Left cardiac atrium (tissue), 4 donors: ENCODE results near the gene COL21A1. TPM values are rescaled to one million over a fixed set of nuclear protein-coding genes. Genes with fewer than 3 reads are reported as not detected.

Source experiments
- ATAC-seq, 2 donors: fragments of 200-7000 bp; cut with Tn5 transposase; one replicate each; pipeline ENCODE4 v1.9.1; 2020; ENCODE audit warnings: mild to moderate bottlenecking in 2 of 2, moderate library complexity in 2 of 2
- DNase-seq: peaks from one replicate; pipeline ENCODE4 v3.0.0-alpha.2; 2020
- intact Hi-C, 2 donors: fragments of 100-400 bp; cut with DNase I; formaldehyde crosslinking; loops; one replicate each; pipeline versions ENCODE4 v1.14.1 to v1.15.1; 2022 to 2023
- total RNA-seq, 2 donors: library from RNA; stranded (reverse); fragmentation: NEBNext Ultra II Directional; extraction: Animal tissue kit (Norgen Biotek cat#: 25700); gene quantifications; one replicate each; pipeline ENCODE4 v1.2.1, GENCODE V29; 2021
- donor health status: DM: no; HTN: yes; CAD: no.
- donor health status: DM: no; HTN: yes; CAD: no; lungs with severe emphysema.
- donor health status: DM: yes; HTN: yes; CAD: no.
- donor health status: Dilated cardiomyopathy.

COL21A1 gene
- total RNA-seq, 2 donors from 2014 or later, result 9.2 to 12.5 TPM

DNA sequence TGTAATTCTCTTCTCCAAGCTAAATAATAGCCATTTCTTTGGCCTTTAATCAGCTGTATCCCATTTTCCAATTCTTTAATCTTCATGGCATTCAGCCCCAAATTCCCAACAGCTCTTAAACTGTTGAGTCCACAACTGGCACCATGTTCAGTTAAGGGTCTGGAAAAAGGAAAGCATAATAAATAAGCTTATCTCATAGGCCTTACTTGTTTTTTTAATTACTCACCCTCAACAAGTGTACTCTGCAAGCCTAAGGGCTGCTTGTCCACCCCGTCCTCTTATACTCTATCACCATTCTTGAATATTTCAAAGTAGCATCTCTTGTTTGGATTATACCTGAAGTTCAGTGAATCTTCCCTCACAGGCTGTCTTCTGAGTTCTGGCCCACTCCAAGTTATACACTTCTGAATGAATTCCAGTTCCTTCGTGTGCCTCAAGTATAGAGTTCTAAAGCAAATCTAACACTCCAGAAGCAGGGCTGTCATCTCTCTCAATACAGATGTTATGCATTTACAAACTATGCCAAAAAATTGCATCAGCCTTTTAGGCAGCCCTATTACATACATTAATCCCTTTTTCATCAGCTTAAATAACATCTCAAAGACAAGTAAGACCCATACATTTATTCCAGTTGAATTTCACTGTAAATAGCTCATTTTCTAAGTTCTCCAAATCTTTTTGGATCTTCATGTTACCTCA, 98.7 kb downstream of the COL21A1 start:
- intact Hi-C loops, result no loop called here
- peak in 1 of 2 donors; percentile 34 for ATAC-seq
- no peak for DNase-seq

DNA sequence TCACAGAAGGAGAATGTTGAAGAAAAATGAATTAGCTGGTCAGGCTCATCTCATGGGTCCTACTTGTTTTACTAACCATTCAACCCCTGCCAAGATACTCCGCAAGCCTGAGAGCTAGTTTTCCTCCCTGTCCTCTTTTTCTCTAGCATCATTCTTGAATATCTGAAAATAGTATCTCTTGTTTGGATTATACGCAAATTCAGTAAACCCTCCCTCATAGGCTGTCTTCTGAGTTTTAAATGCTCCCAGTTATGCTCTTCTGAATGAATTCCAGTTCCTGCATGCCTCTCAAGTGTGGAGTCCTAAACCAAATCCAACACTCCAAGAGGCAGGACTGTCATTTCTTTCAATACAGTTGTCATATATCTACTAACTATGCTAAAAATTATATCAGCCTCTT, 99.6 kb downstream of the COL21A1 start:
- intact Hi-C loops, result no loop called here
- no peak for ATAC-seq

DNA sequence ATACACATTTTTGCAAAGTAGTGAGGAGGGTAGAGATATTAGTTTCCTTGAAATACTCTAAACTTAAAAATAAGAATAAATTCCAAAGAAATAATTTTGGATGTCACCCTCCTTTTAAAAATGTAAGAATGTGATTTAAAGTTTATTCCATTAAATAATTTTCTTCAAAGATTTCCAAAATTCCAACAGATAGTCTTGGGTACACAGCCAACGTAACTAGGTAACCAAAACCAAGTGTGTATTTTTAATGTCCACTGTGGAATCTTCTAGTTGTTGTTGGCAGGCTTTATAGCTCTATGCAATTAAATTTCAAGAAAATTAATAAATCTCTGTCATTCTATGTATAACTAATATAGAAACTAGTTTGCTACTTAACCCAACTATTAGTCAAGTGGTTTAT, 101.3 kb downstream of the COL21A1 start:
- ATAC-seq, result no peak
- intact Hi-C loops, result no loop called here
- DNase-seq, result no peak

More for the DNA sequence above, 99.6 kb downstream of the COL21A1 start:
- no peak for DNase-seq

- ATAC-seq, result no peak
- intact Hi-C loops, result no loop called here
- no peak for DNase-seq
Measured at GRCh38 chr6:56145616-56146015, 101.8 kb downstream of the COL21A1 start.

DNA sequence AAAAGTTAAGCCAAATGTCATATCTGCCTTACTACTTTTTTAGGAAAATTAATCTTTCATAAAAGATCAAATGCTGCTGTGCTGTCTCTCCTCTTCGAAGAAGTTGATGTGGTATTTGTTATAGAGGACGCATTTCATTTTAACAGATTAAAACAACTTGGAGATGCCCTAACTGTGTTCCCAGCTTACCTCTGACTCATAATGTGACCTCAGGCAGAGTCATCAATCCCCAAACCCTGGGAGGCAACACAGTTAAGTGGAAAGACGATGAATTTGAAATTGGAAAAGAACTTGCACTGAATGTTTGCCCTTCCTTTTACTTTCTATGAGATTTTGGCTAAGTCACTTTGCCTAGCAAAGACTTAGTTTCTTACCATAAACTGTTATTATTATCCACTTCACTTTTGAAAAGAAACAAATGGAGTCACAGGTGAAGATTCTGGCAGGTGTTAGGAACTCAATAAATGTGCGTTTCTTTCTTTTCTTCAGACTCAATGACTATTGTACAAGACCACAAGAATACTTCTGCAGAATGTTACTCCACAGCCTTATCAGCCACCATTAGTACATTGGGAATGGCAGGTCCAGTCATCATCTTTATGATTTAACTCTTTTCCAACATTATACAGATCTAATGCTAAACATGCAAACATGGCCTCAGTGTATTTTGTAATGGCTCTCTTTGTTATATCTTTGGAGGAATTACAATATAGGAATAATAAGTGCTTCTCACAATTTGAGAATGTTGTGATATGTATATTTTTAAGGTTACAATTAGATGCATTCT, 102.6 kb downstream of the COL21A1 start:
- no peak for DNase-seq
- peak in 1 of 2 donors; percentile 27 for ATAC-seq
- intact Hi-C loops, result no loop called here

DNA sequence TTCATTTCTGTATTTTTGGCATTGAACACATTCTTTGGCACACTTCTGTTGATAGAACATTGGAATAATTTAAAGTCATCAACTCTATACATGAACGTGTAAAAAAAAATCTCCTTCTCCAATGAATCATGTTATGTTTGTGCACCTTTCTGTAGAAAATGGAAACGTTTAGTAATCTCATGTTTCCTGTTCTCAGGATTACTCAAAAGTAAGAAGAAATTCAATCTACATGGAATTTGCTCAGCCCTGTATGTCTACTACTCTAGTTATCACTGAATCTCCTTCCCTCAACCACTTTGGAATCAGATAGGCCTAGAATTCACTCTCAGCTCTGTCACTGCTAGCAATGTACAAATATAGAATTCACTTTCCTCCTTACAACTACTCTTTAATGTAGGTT, 103.6 kb downstream of the COL21A1 start:
- DNase-seq (no peak), ATAC-seq (no peak)
- intact Hi-C loops, result no loop called here

GRCh38 chr6:56140090-56140489, 107.3 kb downstream of the COL21A1 start:
- ATAC-seq (no peak), DNase-seq (no peak)
- intact Hi-C loops, result no loop called here

DNA sequence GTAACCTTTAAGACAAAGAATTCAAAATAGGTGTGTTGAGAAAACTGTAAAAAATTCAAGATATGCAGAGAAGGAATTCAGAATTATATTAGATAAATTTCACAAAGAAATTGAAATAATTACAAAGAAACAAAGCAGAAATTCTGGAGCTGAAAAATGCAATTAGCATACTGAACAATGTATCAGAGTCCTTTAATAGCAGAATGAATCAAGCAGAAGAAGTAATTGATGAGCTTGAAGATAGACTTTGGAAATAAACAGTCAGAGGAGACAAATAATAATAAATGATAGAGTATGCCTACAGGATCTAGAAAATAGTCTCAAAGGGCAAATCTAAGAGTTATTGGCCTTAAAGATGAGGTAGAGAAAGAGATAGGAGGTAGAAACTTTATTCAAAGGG, 131.7 kb downstream of the COL21A1 start:
- ATAC-seq (no peak), DNase-seq (no peak)
- intact Hi-C loops, result no loop called here

GRCh38 chr6:56109149-56109548, 138.2 kb downstream of the COL21A1 start:
- ATAC-seq, result no peak
- DNase-seq, result no peak
- intact Hi-C loops, result no loop called here

- intact Hi-C loops, result no loop called here
- no peak for DNase-seq
- no peak for ATAC-seq
Measured at GRCh38 chr6:56106231-56106630, 141.1 kb downstream of the COL21A1 start.

DNA sequence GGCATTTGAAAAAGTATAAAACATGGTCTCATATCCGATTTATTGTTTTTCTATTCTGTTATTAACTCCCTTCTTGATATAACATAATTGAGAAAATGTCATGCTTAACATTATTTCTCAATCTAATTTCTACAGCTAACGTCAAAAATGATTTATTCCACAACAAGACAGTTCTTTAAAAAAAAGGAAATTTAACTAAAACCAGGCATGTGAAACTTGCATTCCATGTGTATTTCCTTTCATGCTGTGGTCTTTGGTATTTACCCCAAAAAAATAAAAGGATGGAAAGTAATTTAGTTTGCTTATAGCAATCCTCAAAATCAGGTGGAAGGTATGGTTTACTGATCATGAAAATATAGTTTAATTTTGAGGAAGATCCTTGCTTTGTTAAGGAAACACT, 142.8 kb downstream of the COL21A1 start:
- intact Hi-C loops, result no loop called here
- ATAC-seq (no peak), DNase-seq (no peak)

GRCh38 chr6:56102216-56102615, 145.2 kb downstream of the COL21A1 start:
- DNase-seq, result no peak
- intact Hi-C loops, result no loop called here
- ATAC-seq, result no peak

DNA sequence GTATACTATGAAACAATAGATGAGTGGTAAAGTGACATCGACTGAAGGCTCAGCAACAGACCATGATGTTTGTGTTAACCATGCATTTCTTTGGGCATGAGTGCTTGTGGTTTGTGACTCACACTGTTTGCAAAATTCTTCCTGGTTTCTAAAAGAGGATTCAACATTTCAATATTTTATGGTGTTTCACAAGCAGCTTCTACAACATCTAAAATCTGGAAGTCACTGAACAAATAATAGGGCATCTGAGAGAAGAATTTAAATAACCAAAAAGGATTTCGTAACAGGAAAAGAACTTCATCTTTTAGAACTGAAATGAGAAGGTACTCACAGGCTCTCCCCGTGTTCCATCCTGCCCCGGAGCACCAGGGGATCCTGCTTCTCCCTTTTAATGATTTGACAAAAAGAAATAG, 146.2 kb downstream of the COL21A1 start:
- intact Hi-C loops, result no loop called here
- ATAC-seq, result peak in 1 of 2 donors; percentile 59
- no peak for DNase-seq

- DNase-seq (no peak), ATAC-seq (no peak)
- intact Hi-C loops, result no loop called here
Measured at GRCh38 chr6:56096946-56097621, 150.3 kb downstream of the COL21A1 start.

GRCh38 chr6:56096541-56096940, 150.8 kb downstream of the COL21A1 start:
- no peak for ATAC-seq

GRCh38 chr6:56093776-56094175, 153.6 kb downstream of the COL21A1 start:
- intact Hi-C loops, result no loop called here
- DNase-seq (no peak), ATAC-seq (no peak)

More at GRCh38 chr6:56096541-56096940, 150.8 kb downstream of the COL21A1 start:
- no peak for DNase-seq
- intact Hi-C loops, result no loop called here

GRCh38 chr6:56091159-56091869, 156.1 kb downstream of the COL21A1 start:
- ATAC-seq (peak; percentile 63 to 68), DNase-seq (no peak)
- intact Hi-C loops, result no loop called here

- no peak for DNase-seq
- intact Hi-C loops, result no loop called here
- no peak for ATAC-seq
Measured at GRCh38 chr6:56088641-56089040, 158.7 kb downstream of the COL21A1 start.

- ATAC-seq, result peak; percentile 52 to 67
- no peak for DNase-seq
- intact Hi-C loops, result no loop called here
Measured at GRCh38 chr6:56087421-56087820, 160.0 kb downstream of the COL21A1 start.
